Measurements from ENCODE around the gene NKD2.

NKD2 gene

DNA sequence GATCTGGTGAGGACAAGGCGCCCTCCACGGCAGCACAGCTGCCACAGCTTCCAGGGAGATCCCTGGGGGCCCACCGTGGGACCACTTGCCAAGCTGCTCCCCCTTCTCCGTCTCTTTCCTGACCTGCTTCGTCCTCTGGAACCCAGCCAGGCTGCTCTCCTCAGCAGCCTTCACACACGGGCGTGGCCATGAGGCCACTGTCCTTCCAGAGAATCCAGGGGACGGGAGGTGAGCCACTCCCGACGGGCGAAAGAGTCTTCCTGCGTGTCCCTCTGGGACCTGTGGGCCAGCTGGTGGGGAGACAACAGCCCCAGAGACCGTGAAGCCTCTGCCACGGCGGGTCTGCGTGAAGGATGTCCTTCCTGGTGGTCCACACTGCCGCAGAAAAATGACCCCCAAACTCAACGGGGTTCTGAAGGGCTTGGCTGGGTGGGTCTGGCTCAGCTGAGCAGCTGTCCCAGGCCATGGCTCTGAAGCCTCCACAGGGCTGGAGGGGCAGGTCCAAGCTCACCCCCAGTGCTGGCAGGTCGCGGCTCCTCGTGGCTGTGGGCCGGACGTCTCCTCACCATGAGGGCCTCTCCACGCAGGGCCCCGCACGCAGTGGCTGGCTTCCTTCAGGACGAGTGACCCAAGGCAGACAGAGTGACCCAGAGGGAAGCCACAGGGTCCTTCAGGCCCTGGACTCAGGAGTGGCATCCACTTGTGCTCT, 47.4 kb upstream of the NKD2 start:
- H3K36me3 ChIP-seq (ENCODE audit: insufficient read depth, low read length) = no peaks in the 10 kb centered on the region
- no peak overlapping the region for H3K4me3 ChIP-seq (ENCODE audit: low read length, poor library complexity, severe bottlenecking)
- H3K9ac ChIP-seq (ENCODE audit: low read depth, low read length, poor library complexity, severe bottlenecking) = peak overlapping the region; percentile 89
- no peaks in the 10 kb centered on the region for H4K20me1 ChIP-seq (ENCODE audit: insufficient read depth, low read length, poor library complexity, severe bottlenecking)
- peaks cover 87% of the 10 kb centered on the region for H3K4me1 ChIP-seq (ENCODE audit: insufficient read depth, low read length, poor library complexity, severe bottlenecking)
- TF ChIP-seq, protein P1, sequence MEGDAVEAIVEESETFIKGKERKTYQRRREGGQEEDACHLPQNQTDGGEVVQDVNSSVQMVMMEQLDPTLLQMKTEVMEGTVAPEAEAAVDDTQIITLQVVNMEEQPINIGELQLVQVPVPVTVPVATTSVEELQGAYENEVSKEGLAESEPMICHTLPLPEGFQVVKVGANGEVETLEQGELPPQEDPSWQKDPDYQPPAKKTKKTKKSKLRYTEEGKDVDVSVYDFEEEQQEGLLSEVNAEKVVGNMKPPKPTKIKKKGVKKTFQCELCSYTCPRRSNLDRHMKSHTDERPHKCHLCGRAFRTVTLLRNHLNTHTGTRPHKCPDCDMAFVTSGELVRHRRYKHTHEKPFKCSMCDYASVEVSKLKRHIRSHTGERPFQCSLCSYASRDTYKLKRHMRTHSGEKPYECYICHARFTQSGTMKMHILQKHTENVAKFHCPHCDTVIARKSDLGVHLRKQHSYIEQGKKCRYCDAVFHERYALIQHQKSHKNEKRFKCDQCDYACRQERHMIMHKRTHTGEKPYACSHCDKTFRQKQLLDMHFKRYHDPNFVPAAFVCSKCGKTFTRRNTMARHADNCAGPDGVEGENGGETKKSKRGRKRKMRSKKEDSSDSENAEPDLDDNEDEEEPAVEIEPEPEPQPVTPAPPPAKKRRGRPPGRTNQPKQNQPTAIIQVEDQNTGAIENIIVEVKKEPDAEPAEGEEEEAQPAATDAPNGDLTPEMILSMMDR (conservative IDR thresholded peaks at IDR 0.05; ENCODE audit: low read length) = no peak
- TF ChIP-seq EZH2phosphoT487 (IDR thresholded peaks at IDR 0.05; ENCODE audit: borderline replicate concordance) = no peak
- H2AFZ ChIP-seq (ENCODE audit: low read length) = no peak overlapping the region
- H3K27me3 ChIP-seq (ENCODE audit: insufficient read depth, low read length, poor library complexity, severe bottlenecking) = no peaks in the 10 kb centered on the region
- H3K79me2 ChIP-seq (ENCODE audit: insufficient read depth, low read length) = peaks cover 16% of the 10 kb centered on the region
- H3F3A ChIP-seq (ENCODE audit: low read depth) = peaks cover 20% of the 10 kb centered on the region
- no peak overlapping the region for H3K4me2 ChIP-seq (ENCODE audit: low read depth, low read length, poor library complexity, severe bottlenecking)
- H3K9me3 ChIP-seq (ENCODE audit: insufficient read depth, low read depth, low read length) = no peaks in the 10 kb centered on the region
- no peaks in the 10 kb centered on the region for H3K9me2 ChIP-seq (replicated peaks; ENCODE audit: low read depth, low read length)

DNA sequence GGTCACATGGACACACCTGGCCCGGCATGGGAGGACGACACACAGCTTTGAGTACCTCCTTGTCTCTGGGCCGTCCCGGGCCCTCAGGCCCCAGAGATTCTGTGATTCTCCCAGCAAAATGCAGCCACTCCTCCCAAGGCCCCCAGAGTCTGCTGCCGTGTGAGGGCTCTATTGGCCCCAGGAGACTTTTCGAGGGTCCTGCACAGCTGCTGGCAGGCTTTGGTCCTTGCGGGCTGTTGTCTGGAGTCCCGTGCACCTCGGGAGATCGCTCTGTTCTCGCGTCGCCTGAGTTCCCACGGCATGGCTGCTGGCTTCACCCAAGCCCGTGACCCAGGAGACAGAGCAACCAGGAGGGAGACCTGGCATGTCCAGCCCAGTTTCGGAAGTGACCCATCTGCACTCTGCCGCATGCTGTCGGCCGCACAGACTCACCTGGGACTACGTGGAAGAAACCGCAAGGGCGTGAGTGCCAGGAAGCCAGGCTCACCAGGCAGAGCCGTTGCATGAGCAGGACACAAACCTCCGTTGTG, 46.8 kb upstream of the NKD2 start:
- Histone ChIP-seq H3K9me3 (ENCODE audit: insufficient read depth, low read depth, low read length) (no peaks in the 10 kb centered on the region), H3K9me2 (replicated peaks; ENCODE audit: low read depth, low read length) (no peaks in the 10 kb centered on the region), H2AFZ (ENCODE audit: low read length) (no peak overlapping the region), H3K36me3 (ENCODE audit: insufficient read depth, low read length) (no peaks in the 10 kb centered on the region), H3K4me2 (ENCODE audit: low read depth, low read length, poor library complexity, severe bottlenecking) (peak overlapping the region; percentile 85), H3K27me3 (ENCODE audit: insufficient read depth, low read length, poor library complexity, severe bottlenecking) (no peaks in the 10 kb centered on the region), H3F3A (ENCODE audit: low read depth) (peaks cover 20% of the 10 kb centered on the region), H3K4me1 (ENCODE audit: insufficient read depth, low read length, poor library complexity, severe bottlenecking) (peaks cover 87% of the 10 kb centered on the region), H3K4me3 (ENCODE audit: low read length, poor library complexity, severe bottlenecking) (no peak overlapping the region), H3K79me2 (ENCODE audit: insufficient read depth, low read length) (peaks cover 22% of the 10 kb centered on the region), H4K20me1 (ENCODE audit: insufficient read depth, low read length, poor library complexity, severe bottlenecking) (no peaks in the 10 kb centered on the region), H3K9ac (ENCODE audit: low read depth, low read length, poor library complexity, severe bottlenecking) (peak overlapping the region; percentile 89)
- TF ChIP-seq, protein P1 (conservative IDR thresholded peaks at IDR 0.05; ENCODE audit: low read length) = no peak
- no peak for TF ChIP-seq EZH2phosphoT487 (IDR thresholded peaks at IDR 0.05; ENCODE audit: borderline replicate concordance)

DNA sequence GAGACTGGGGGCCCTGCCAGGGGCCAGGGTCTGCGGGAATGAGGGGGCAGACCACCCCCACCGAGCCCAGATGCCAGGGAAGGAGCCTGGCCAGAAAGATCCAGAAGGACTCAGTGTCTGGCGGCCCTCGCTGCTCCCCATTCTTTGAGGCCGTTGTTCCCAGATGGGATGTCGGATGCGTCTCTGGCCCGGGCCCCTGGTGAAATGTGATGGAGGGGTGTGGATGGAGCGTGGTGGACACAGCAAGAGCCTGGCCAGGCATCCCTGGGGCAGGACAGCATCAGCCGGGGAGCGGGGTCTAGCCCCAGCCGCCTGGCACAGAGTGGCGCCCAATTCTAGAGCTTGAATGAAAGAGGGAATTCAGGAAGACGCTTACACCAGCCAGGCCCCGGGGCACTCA, 46.2 kb upstream of the NKD2 start:
- Histone ChIP-seq H3K4me3 (ENCODE audit: low read length, poor library complexity, severe bottlenecking) (peak overlapping the region; percentile 71), H3K9me3 (ENCODE audit: insufficient read depth, low read depth, low read length) (no peaks in the 10 kb centered on the region; the same call in 1 of the 2 replicates), H3K9me2 (replicated peaks; ENCODE audit: low read depth, low read length) (no peaks in the 10 kb centered on the region), H3K4me2 (ENCODE audit: low read depth, low read length, poor library complexity, severe bottlenecking) (peak overlapping the region; percentile 85), H3F3A (ENCODE audit: low read depth) (peaks cover 20% of the 10 kb centered on the region), H2AFZ (ENCODE audit: low read length) (no peak overlapping the region), H3K27me3 (ENCODE audit: insufficient read depth, low read length, poor library complexity, severe bottlenecking) (no peaks in the 10 kb centered on the region), H3K4me1 (ENCODE audit: insufficient read depth, low read length, poor library complexity, severe bottlenecking) (peaks cover 86% of the 10 kb centered on the region), H4K20me1 (ENCODE audit: insufficient read depth, low read length, poor library complexity, severe bottlenecking) (no peaks in the 10 kb centered on the region), H3K9ac (ENCODE audit: low read depth, low read length, poor library complexity, severe bottlenecking) (peak overlapping the region; percentile 89), H3K79me2 (ENCODE audit: insufficient read depth, low read length) (peaks cover 27% of the 10 kb centered on the region), H3K36me3 (ENCODE audit: insufficient read depth, low read length) (no peaks in the 10 kb centered on the region)
- no peak for TF ChIP-seq EZH2phosphoT487 (IDR thresholded peaks at IDR 0.05; ENCODE audit: borderline replicate concordance)
- TF ChIP-seq, protein P1 (conservative IDR thresholded peaks at IDR 0.05; ENCODE audit: low read length) = no peak
